GM12891 (cell line): ENCODE measurements around the gene UBE2O.

Experiments
- POLR2A ChIP-seq: IDR thresholded peaks from 2 replicates; pipeline ENCODE4 v1.6.1; 2011; ENCODE audit warnings: low read depth, low read length, control low read depth
- POLR2AphosphoS5 ChIP-seq: IDR thresholded peaks from 2 replicates; pipeline ENCODE4 v1.6.1; 2011; ENCODE audit warnings: low read depth, low read length, control low read depth
- POU2F2 ChIP-seq: IDR thresholded peaks from 2 replicates; pipeline ENCODE4 v1.6.1; 2011; ENCODE audit warnings: low read depth, mild to moderate bottlenecking, control low read depth, low read length, moderate library complexity
- SPI1 ChIP-seq: IDR thresholded peaks from 2 replicates; pipeline ENCODE4 v1.6.1; 2011; ENCODE audit warnings: low read depth, low read length, control low read depth

GRCh38 chr17:76467809-76468633, 15.1 kb upstream of the UBE2O start:
- no peak for TF ChIP-seq SPI1
- no peak for TF ChIP-seq POLR2AphosphoS5
- no peak for TF ChIP-seq POU2F2
- TF ChIP-seq POLR2A: no peak
